Measurements from ENCODE around the gene TBXT. TPM values are rescaled to one million over a fixed set of nuclear protein-coding genes. Genes with fewer than 3 reads are reported as not detected.
A peak's percentile ranks its signal among the peaks of the same experiment; 100 is the strongest.
"Not testable (repeated sequence)": the region's sequence is repeated elsewhere in the genome, so short reads cannot be mapped to it uniquely, and the experiment has no call there.

Gene TBXT
- polyA plus RNA-seq, 10 donors = 0.17 TPM; not detected in 9

- DNase-seq = peak in 1 of 3 donors; percentile 28
Measured at GRCh38 chr6:166173281-166173951, 5.8 kb upstream of the TBXT start.

GRCh38 chr6:166172546-166172945 is 4.9 kb upstream of the TBXT start:
- DNase-seq = no peak

- peak in 1 of 3 donors; percentile 14 for DNase-seq
Measured at GRCh38 chr6:166169549-166170421, 2.1 kb upstream of the TBXT start.

- no peak for DNase-seq
Measured at GRCh38 chr6:166168616-166169548, 1.2 kb upstream of the TBXT start.

- DNase-seq = no peak
Measured at GRCh38 chr6:166167258-166167731, 356 bp downstream of the TBXT start.

GRCh38 chr6:166166314-166167257 is 1.1 kb downstream of the TBXT start:
- no peak for DNase-seq

GRCh38 chr6:166165558-166166313 is 1.9 kb downstream of the TBXT start:
- no peak for DNase-seq

- no peak for DNase-seq
Measured at GRCh38 chr6:166162599-166163342, 4.9 kb downstream of the TBXT start.

- no peak for DNase-seq
Measured at GRCh38 chr6:166157930-166158617, 9.6 kb downstream of the TBXT start.

- peak; percentile 3 to 38 (median 19) for DNase-seq
Measured at GRCh38 chr6:166156942-166157341, 10.7 kb downstream of the TBXT start.

- DNase-seq = no peak
Measured at GRCh38 chr6:166153966-166154365, 13.7 kb downstream of the TBXT start.

- DNase-seq = no peak
Measured at GRCh38 chr6:166152660-166153059, 15.0 kb downstream of the TBXT start.

GRCh38 chr6:166151798-166152197 is 15.9 kb downstream of the TBXT start:
- DNase-seq = no peak

GRCh38 chr6:166145751-166146150 is 21.9 kb downstream of the TBXT start:
- no peak for DNase-seq

GRCh38 chr6:166143011-166143410 is 24.6 kb downstream of the TBXT start:
- DNase-seq = no peak

GRCh38 chr6:166127624-166128472 is 39.8 kb downstream of the TBXT start:
- no peak for DNase-seq

GRCh38 chr6:166123115-166123514 is 44.5 kb downstream of the TBXT start:
- DNase-seq = not testable (repeated sequence)

All from muscle of back (tissue), 11 donors.